Prostate gland (tissue), 2 donors: ENCODE results near the gene GMPPA.

Experiments
- CTCF ChIP-seq, 4 experiments: fragments of 200-600 bp in 2 of 4; fragments of 450-650 bp in 2 of 4; sonication (generic) in 2 of 4; IDR thresholded peaks; 1 replicate in 3 of 4; 2 replicates in 1 of 4; pipeline ENCODE4 v1.5.1; 2016 to 2019; ENCODE audit warnings: antibody characterized with exemption in 4 of 4, mild to moderate bottlenecking in 2 of 4, moderate library complexity in 2 of 4
- POLR2A ChIP-seq: fragments of 450-650 bp; IDR thresholded peaks from one replicate; pipeline ENCODE4 v1.6.1; 2016; ENCODE audit warnings: antibody characterized with exemption, mild to moderate bottlenecking
- POLR2AphosphoS5 ChIP-seq: sonication (generic); formaldehyde crosslinking; IDR thresholded peaks from one replicate; pipeline ENCODE4 v1.6.1; 2017; ENCODE audit warnings: antibody characterized with exemption

DNA sequence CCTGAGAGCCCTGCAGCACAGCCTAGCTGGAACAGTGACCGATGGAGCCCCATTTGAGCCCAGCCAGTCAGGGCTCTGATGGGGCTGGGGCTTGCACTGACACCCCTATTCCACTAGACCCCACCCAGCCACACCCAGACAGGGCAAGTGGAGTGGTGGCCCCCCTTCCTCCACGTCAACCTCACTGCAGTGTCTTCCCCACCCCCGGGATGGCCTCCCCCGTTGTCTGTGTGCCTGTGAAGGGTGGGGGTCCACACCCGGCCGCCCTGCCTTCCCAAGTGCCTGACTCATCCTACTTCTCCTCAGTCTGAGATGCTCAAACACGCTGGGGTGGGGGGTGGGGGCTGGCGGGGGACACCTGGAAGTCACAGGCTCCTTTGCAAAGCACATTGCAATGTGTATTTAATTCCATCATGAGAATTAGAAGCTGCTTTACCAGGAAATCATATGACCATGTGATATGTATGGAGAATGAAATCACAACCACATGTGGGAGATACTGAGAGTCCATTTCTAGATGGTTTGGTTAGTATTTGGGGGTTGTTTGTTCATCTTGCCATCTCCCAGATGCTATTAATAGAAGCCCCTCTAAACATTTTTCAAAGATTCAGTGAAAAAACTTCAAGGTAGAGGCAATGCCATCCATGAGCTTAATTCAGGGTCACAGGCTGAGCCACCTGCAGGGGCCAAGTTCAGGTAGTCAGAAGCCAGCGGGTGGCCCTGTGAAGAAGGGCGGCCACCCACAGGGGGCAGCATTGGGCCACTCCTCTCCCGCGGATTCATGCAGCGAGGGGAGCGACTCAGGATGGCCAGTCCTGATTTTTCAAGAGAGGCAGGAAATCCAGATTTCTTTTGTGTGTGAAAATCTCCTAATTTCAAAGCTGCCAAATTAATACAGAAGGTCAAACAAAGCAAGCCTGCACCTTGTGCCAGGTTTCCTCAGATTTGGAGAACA is 22.7 kb upstream of the GMPPA start:
- TF ChIP-seq CTCF (IDR thresholded peaks at IDR 0.05) (peak; percentile 60 to 82 (median 76)), POLR2A (no peak), POLR2AphosphoS5 (no peak)
